ENCODE results near the gene PRIM1.

The PRIM1 gene

GRCh38 chr12:56720731-56721151, 31.4 kb downstream of the PRIM1 start:
- Histone ChIP-seq H3K27ac (ENCODE audit: insufficient read depth, low read depth, low read length, poor library complexity, severe bottlenecking) (no peak overlapping the region), H3K9me3 (ENCODE audit: control insufficient read depth, low read length) (no peaks in the 10 kb centered on the region), H3K36me3 (ENCODE audit: control insufficient read depth, insufficient read depth, low read length) (peaks cover 7% of the 10 kb centered on the region), H3K4me3 (ENCODE audit: insufficient read depth, low read depth, low read length) (no peak overlapping the region), H3K27me3 (ENCODE audit: control insufficient read depth, insufficient read depth, low read length, poor library complexity, severe bottlenecking) (no peaks in the 10 kb centered on the region), H3K4me1 (ENCODE audit: control insufficient read depth, insufficient read depth, low read length) (peaks cover 43% of the 10 kb centered on the region)
- 94 to 97% methylated on average over 1 of the region's 1 CpG for WGBS, 2 experiments

DNA sequence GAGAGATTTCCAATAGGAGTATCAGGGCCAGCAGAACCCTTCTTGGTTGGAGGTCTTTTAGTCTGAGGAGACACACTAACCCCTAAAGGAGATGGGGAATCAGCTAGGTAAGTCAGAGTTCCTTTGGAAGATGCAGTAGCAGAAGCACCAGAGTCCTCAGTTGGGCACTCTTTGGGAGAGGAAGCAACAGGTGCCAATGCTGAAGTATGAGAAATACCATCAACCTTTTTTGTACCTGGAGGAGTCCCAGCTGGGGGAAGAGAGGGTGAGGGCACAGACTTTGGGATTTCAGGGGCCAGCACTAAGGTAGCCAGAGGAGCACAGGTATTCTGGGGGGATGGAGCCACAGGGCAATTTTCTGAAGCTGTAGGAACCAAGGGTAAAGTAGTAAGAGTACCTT, 33.1 kb downstream of the PRIM1 start:
- peaks cover 16% of the 10 kb centered on the region for H3K36me3 ChIP-seq (ENCODE audit: control insufficient read depth, insufficient read depth, low read length)
- H3K4me3 ChIP-seq (ENCODE audit: insufficient read depth, low read depth, low read length): no peak overlapping the region
- no peaks in the 10 kb centered on the region for H3K27me3 ChIP-seq (ENCODE audit: control insufficient read depth, insufficient read depth, low read length, poor library complexity, severe bottlenecking)
- no peak overlapping the region for H3K27ac ChIP-seq (ENCODE audit: insufficient read depth, low read depth, low read length, poor library complexity, severe bottlenecking)
- H3K4me1 ChIP-seq (ENCODE audit: control insufficient read depth, insufficient read depth, low read length): peaks cover 43% of the 10 kb centered on the region
- no peaks in the 10 kb centered on the region for H3K9me3 ChIP-seq (ENCODE audit: control insufficient read depth, low read length)

DNA sequence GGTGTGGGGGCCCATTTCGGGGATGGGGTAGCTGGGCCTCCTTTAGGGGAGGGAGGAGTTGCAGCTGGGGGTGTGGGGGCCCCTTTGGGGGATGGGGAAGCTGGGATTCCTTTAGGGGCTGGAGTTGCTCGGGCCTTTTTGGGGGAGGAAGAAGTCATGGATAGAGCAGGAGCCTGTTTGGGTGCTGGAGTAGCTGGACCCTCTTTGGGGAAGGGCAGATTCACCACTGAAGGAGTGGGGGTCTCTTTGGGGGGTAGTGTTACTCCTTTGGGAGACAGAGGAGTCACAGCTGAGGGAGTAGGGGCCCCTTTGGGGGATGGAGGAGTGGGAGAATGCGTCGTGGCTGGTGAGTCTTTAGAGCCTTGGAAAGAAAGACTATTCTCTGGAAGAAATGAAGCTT, 33.5 kb downstream of the PRIM1 start:
- Histone ChIP-seq H3K27me3 (ENCODE audit: control insufficient read depth, insufficient read depth, low read length, poor library complexity, severe bottlenecking) (no peaks in the 10 kb centered on the region), H3K9me3 (ENCODE audit: control insufficient read depth, low read length) (no peaks in the 10 kb centered on the region), H3K4me3 (ENCODE audit: insufficient read depth, low read depth, low read length) (no peak overlapping the region), H3K36me3 (ENCODE audit: control insufficient read depth, insufficient read depth, low read length) (peaks cover 20% of the 10 kb centered on the region), H3K4me1 (ENCODE audit: control insufficient read depth, insufficient read depth, low read length) (peaks cover 43% of the 10 kb centered on the region), H3K27ac (ENCODE audit: insufficient read depth, low read depth, low read length, poor library complexity, severe bottlenecking) (no peak overlapping the region)
- 92% methylated on average over 4 of the region's 4 CpGs for WGBS, 2 experiments

DNA sequence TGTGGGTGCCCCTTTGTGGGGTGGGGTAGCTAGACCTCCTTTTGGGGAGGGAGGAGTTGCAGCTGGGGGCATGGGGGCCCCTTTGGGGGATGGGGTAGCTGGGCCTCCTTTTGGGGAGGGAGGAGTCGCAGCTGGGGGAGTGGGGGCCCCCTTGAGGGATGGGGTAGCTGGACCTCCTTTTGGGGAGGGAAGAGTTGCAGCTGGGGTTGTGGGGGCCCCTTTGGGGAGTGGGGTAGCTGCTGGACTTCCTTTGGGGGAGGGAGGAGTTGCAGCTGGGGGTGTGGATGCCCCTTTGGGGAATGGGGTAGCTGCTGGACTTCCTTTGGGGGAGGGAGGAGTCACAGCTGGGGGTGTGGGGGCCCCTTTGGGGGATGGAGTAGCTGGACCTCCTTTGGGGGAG, 34.0 kb downstream of the PRIM1 start:
- H3K4me3 ChIP-seq (ENCODE audit: insufficient read depth, low read depth, low read length): no peak overlapping the region
- H3K9me3 ChIP-seq (ENCODE audit: control insufficient read depth, low read length): no peaks in the 10 kb centered on the region
- 85 to 96% methylated on average over 1 of the region's 1 CpG for WGBS, 2 experiments
- peaks cover 25% of the 10 kb centered on the region for H3K36me3 ChIP-seq (ENCODE audit: control insufficient read depth, insufficient read depth, low read length)
- H3K4me1 ChIP-seq (ENCODE audit: control insufficient read depth, insufficient read depth, low read length): peaks cover 39% of the 10 kb centered on the region
- no peak overlapping the region for H3K27ac ChIP-seq (ENCODE audit: insufficient read depth, low read depth, low read length, poor library complexity, severe bottlenecking)
- no peaks in the 10 kb centered on the region for H3K27me3 ChIP-seq (ENCODE audit: control insufficient read depth, insufficient read depth, low read length, poor library complexity, severe bottlenecking)

DNA sequence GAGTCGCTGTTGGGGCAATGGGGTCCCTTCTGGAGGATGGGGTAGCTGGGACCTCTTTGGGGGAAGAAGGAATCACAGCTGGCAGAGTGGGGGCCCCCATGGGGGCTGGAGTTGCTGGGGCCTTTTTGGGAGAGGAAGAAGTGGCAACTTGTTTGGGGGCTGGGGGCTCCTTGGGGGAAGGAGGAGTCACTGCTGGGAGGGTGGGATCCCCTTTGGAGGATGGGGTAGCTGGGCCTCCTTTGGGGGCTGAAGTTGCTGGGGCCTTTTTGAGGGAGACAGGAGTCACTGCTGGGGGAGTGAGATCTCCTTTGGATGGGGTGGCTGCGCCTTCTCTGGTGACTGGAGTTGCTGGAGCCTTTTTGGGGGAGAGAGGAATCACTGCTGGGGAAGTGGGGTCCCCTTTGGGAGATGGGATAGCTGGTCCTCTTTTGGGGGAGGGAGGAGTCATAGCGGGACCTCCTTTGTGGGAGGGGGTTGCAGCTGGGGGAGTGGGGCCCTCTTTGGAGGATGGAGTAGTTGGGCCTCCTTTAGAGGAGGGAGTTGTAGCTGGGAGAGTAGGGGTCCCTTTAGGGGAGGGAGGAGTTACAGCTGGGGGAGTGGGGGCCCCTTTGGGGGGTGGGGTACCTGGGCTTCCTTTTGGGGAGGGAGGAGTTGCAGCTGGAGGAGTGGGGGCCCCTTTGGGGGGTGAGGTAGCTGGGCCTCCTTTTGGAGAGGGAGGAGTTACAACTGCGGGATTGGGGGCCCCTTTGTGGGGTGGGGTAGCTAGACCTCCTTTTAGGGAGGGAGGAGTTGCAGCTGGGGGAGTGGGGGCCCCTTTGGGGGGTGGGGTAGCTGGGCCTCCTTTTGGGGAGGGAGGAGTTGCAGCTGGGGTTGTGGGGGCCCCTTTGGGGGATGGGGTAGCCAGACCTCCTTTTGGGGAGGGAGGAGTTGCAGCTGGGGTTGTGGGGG, 34.9 kb downstream of the PRIM1 start:
- no peaks in the 10 kb centered on the region for H3K27me3 ChIP-seq (ENCODE audit: control insufficient read depth, insufficient read depth, low read length, poor library complexity, severe bottlenecking)
- no peaks in the 10 kb centered on the region for H3K9me3 ChIP-seq (ENCODE audit: control insufficient read depth, low read length)
- H3K36me3 ChIP-seq (ENCODE audit: control insufficient read depth, insufficient read depth, low read length): peaks cover 35% of the 10 kb centered on the region
- H3K4me3 ChIP-seq (ENCODE audit: insufficient read depth, low read depth, low read length): no peak overlapping the region
- H3K27ac ChIP-seq (ENCODE audit: insufficient read depth, low read depth, low read length, poor library complexity, severe bottlenecking): no peak overlapping the region
- WGBS, 2 experiments: 96 to 98% methylated on average over 4 of the region's 4 CpGs
- H3K4me1 ChIP-seq (ENCODE audit: control insufficient read depth, insufficient read depth, low read length): peaks cover 29% of the 10 kb centered on the region

- Histone ChIP-seq H3K4me3 (ENCODE audit: insufficient read depth, low read depth, low read length) (no peak overlapping the region), H3K9me3 (ENCODE audit: control insufficient read depth, low read length) (no peaks in the 10 kb centered on the region), H3K4me1 (ENCODE audit: control insufficient read depth, insufficient read depth, low read length) (peaks cover 27% of the 10 kb centered on the region), H3K36me3 (ENCODE audit: control insufficient read depth, insufficient read depth, low read length) (peaks cover 40% of the 10 kb centered on the region), H3K27me3 (ENCODE audit: control insufficient read depth, insufficient read depth, low read length, poor library complexity, severe bottlenecking) (no peaks in the 10 kb centered on the region), H3K27ac (ENCODE audit: insufficient read depth, low read depth, low read length, poor library complexity, severe bottlenecking) (peak overlapping the region; percentile 45)
- WGBS, 2 experiments: 93 to 95% methylated on average over 1 of the region's 1 CpG
Observed at GRCh38 chr12:56716458-56716857, 35.7 kb downstream of the PRIM1 start.

GRCh38 chr12:56715798-56716197, 36.3 kb downstream of the PRIM1 start:
- WGBS, 2 experiments: 88 to 91% methylated on average over 8 of the region's 8 CpGs
- H3K9me3 ChIP-seq (ENCODE audit: control insufficient read depth, low read length): no peaks in the 10 kb centered on the region
- H3K36me3 ChIP-seq (ENCODE audit: control insufficient read depth, insufficient read depth, low read length): peaks cover 43% of the 10 kb centered on the region
- no peaks in the 10 kb centered on the region for H3K27me3 ChIP-seq (ENCODE audit: control insufficient read depth, insufficient read depth, low read length, poor library complexity, severe bottlenecking)
- H3K27ac ChIP-seq (ENCODE audit: insufficient read depth, low read depth, low read length, poor library complexity, severe bottlenecking): no peak overlapping the region
- H3K4me3 ChIP-seq (ENCODE audit: insufficient read depth, low read depth, low read length): no peak overlapping the region
- peaks cover 22% of the 10 kb centered on the region for H3K4me1 ChIP-seq (ENCODE audit: control insufficient read depth, insufficient read depth, low read length)

GRCh38 chr12:56714431-56714929, 37.6 kb downstream of the PRIM1 start:
- H3K27ac ChIP-seq (ENCODE audit: insufficient read depth, low read depth, low read length, poor library complexity, severe bottlenecking): no peak overlapping the region
- peaks cover 18% of the 10 kb centered on the region for H3K4me1 ChIP-seq (ENCODE audit: control insufficient read depth, insufficient read depth, low read length)
- no peaks in the 10 kb centered on the region for H3K27me3 ChIP-seq (ENCODE audit: control insufficient read depth, insufficient read depth, low read length, poor library complexity, severe bottlenecking)
- no peak overlapping the region for H3K4me3 ChIP-seq (ENCODE audit: insufficient read depth, low read depth, low read length)
- 95 to 99% methylated on average over 2 of the region's 2 CpGs for WGBS, 2 experiments
- H3K36me3 ChIP-seq (ENCODE audit: control insufficient read depth, insufficient read depth, low read length): peaks cover 37% of the 10 kb centered on the region
- no peaks in the 10 kb centered on the region for H3K9me3 ChIP-seq (ENCODE audit: control insufficient read depth, low read length)

DNA sequence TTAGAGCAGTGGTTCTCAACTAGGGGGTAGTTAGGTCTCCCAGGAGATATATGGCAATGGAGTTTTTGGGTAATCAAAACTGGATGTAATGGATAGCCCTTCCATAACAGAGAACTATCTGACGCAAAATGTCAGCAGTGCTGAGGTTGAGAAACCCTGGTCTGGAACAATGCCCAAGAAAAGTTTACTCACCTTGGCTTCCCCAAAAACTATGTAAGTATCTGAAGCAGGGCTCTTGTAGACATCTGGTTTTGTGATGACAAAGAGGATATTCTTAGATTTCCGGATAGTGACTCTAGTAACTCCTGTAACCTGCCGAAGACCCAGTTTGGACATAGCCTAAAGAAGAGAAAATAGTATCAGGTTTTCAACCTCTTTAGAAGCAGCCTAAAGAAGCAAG, 38.8 kb downstream of the PRIM1 start:
- Histone ChIP-seq H3K36me3 (ENCODE audit: control insufficient read depth, insufficient read depth, low read length) (peaks cover 37% of the 10 kb centered on the region), H3K4me1 (ENCODE audit: control insufficient read depth, insufficient read depth, low read length) (peaks cover 8% of the 10 kb centered on the region), H3K4me3 (ENCODE audit: insufficient read depth, low read depth, low read length) (no peak overlapping the region), H3K9me3 (ENCODE audit: control insufficient read depth, low read length) (no peaks in the 10 kb centered on the region), H3K27me3 (ENCODE audit: control insufficient read depth, insufficient read depth, low read length, poor library complexity, severe bottlenecking) (no peaks in the 10 kb centered on the region), H3K27ac (ENCODE audit: insufficient read depth, low read depth, low read length, poor library complexity, severe bottlenecking) (no peak overlapping the region)
- 95 to 100% methylated on average over 3 of the region's 3 CpGs for WGBS, 2 experiments

DNA sequence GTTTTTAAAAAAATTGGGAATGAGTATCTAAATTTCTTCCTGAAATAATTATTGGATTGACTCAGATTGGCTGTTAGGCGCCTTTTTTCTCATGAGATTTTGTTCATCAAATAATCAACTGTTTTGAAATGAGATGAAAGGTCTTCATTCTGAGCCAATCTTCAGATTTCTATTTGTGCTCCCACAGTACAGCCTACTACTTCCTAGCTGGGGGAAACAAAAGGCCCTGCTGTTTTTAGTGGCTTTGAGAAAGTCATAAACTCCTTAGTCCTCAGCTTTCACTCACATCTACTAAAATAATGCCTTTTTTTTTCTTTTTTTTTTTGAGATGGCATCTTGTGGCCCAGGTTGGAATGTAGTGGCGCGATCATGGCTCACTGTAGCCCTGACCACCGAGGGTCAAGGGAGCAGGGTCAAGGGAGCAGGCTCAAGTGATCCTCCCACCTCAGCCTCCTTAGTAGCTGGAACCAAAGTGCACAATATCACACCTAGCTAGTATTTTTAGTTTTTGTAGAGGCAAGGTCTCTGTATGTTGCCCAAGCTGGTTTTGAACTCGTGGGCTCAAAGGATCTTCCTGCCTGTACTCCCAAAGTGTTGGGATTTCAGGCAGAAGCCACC, 42.3 kb downstream of the PRIM1 start:
- Histone ChIP-seq H3K9me3 (ENCODE audit: control insufficient read depth, low read length) (no peaks in the 10 kb centered on the region), H3K27ac (ENCODE audit: insufficient read depth, low read depth, low read length, poor library complexity, severe bottlenecking) (peak overlapping the region; percentile 26), H3K36me3 (ENCODE audit: control insufficient read depth, insufficient read depth, low read length) (peaks cover 35% of the 10 kb centered on the region), H3K4me1 (ENCODE audit: control insufficient read depth, insufficient read depth, low read length) (no peaks in the 10 kb centered on the region), H3K4me3 (ENCODE audit: insufficient read depth, low read depth, low read length) (no peak overlapping the region), H3K27me3 (ENCODE audit: control insufficient read depth, insufficient read depth, low read length, poor library complexity, severe bottlenecking) (no peaks in the 10 kb centered on the region)
- WGBS, 2 experiments: 93 to 95% methylated on average over 5 of the region's 5 CpGs
